Fibroblast of lung (primary cell): Measurements from ENCODE around the gene SPTBN1. TPM values are rescaled to one million over a fixed set of nuclear protein-coding genes. Genes with fewer than 3 reads are reported as not detected.

ENCODE experiments used
- DNase-seq, 2 donors: peaks; one replicate each; pipeline versions ENCODE4 v3.0.0 to v3.0.0-alpha.2; 2010; ENCODE audit warnings: low read depth in 2 of 2
- H2AFZ ChIP-seq: 2 replicates; pipeline ENCODE4 v1.5.1; 2012; ENCODE audit warnings: low read length, control low read depth, inconsistent platforms
- H3K27ac ChIP-seq: 2 replicates; pipeline ENCODE4 v1.5.1; 2011; ENCODE audit warnings: low read length, control low read depth; ENCODE audit not compliant: insufficient read depth
- H3K27me3 ChIP-seq: 2 replicates; pipeline ENCODE4 v1.5.1; 2011; ENCODE audit warnings: mild to moderate bottlenecking, low read length; ENCODE audit not compliant: control insufficient read depth, insufficient read depth
- H3K36me3 ChIP-seq: 2 replicates; pipeline ENCODE4 v1.5.1; 2011; ENCODE audit warnings: low read length; ENCODE audit not compliant: control insufficient read depth, insufficient read depth
- H3K4me1 ChIP-seq: 2 replicates; pipeline ENCODE4 v1.5.1; 2011; ENCODE audit warnings: low read length; ENCODE audit not compliant: control insufficient read depth, insufficient read depth; ENCODE audit errors: extremely low read depth
- H3K4me2 ChIP-seq: 2 replicates; pipeline ENCODE4 v1.5.1; 2011; ENCODE audit warnings: low read length, control low read depth; ENCODE audit not compliant: insufficient read depth; ENCODE audit errors: extremely low read depth
- H3K4me3 ChIP-seq, 4 experiments: fragments of 200-600 bp in 1 of 4; sonication (generic) in 1 of 4; replicated peaks in 1 of 4; 2 replicates each; pipeline ENCODE4 v1.5.1; 2011 to 2016; ENCODE audit warnings: low read length in 4 of 4, low read depth in 3 of 4, mild to moderate bottlenecking in 3 of 4, control low read depth in 2 of 4, inconsistent platforms in 1 of 4, mixed read lengths in 1 of 4; ENCODE audit not compliant: insufficient read depth in 1 of 4; ENCODE audit errors: control extremely low read depth in 1 of 4
- H3K79me2 ChIP-seq: 2 replicates; pipeline ENCODE4 v1.5.1; 2012; ENCODE audit warnings: mild to moderate bottlenecking, low read length, inconsistent platforms; ENCODE audit not compliant: control insufficient read depth, insufficient read depth
- H3K9ac ChIP-seq: 2 replicates; pipeline ENCODE4 v1.5.1; 2011; ENCODE audit warnings: mild to moderate bottlenecking, low read length, control low read depth; ENCODE audit not compliant: insufficient read depth
- H3K9me3 ChIP-seq: 2 replicates; pipeline ENCODE4 v1.5.1; 2012; ENCODE audit warnings: low read depth, low read length; ENCODE audit not compliant: control insufficient read depth, insufficient read depth
- H4K20me1 ChIP-seq: 2 replicates; pipeline ENCODE4 v1.5.1; 2011; ENCODE audit warnings: low read length; ENCODE audit not compliant: control insufficient read depth, insufficient read depth; ENCODE audit errors: extremely low read depth
- CTCF ChIP-seq, 2 donors: IDR thresholded peaks in 1 of 2; conservative IDR thresholded peaks in 1 of 2; 1 replicate in 1 of 2; 2 replicates in 1 of 2; pipeline ENCODE4 v1.5.1; 2011 to 2012; ENCODE audit warnings: low read length in 2 of 2, control low read depth in 1 of 2, inconsistent platforms in 1 of 2, low read depth in 1 of 2, mild to moderate bottlenecking in 1 of 2
- EZH2 ChIP-seq: IDR thresholded peaks from 2 replicates; pipeline ENCODE4 v1.5.1; 2012; ENCODE audit warnings: low read length, control low read depth, mild to moderate bottlenecking; ENCODE audit errors: missing control alignments
- polyA plus RNA-seq, 2 donors: library from polyadenylated mRNA; depleted of rRNA in 1 of 2; stranded (reverse) in 1 of 2; unstranded in 1 of 2; fragments of >200 nt; gene quantifications; 2 replicates each; pipeline ENCODE4 v1.2.1, GENCODE V29; 2011 to 2012; ENCODE audit warnings: missing spikeins in 1 of 2
- total RNA-seq: library from RNA; depleted of rRNA; stranded (reverse); fragments of >200 nt; gene quantifications from 2 replicates; pipeline ENCODE4 v1.2.1, GENCODE V29; 2014

SPTBN1 gene
- total and polyA plus RNA-seq, 2 donors (not counting 1 experiment from before 2014, with no cell fraction given) = 123 to 325 TPM

GRCh38 chr2:54594048-54594447 lies 137.9 kb downstream of the SPTBN1 start:
- Histone ChIP-seq H2AFZ (no peak overlapping the region), H3K4me2 (no peak overlapping the region), H3K9ac (no peak overlapping the region), H3K27me3 (no peaks in the 10 kb centered on the region), H3K4me3 (no peak overlapping the region), H4K20me1 (peaks cover 4% of the 10 kb centered on the region), H3K27ac (no peak overlapping the region), H3K4me1 (peaks cover 8% of the 10 kb centered on the region), H3K36me3 (peaks cover 1% of the 10 kb centered on the region), H3K79me2 (peaks cover 73% of the 10 kb centered on the region), H3K9me3 (no peaks in the 10 kb centered on the region)
- TF ChIP-seq CTCF (conservative IDR thresholded peaks at IDR 0.05 in 1 of 2, IDR thresholded peaks at IDR 0.05 in 1 of 2; ENCODE audit: low read depth in 1 of 2, low read length in 2 of 2) (no peak), EZH2 (no peak)
- DNase-seq = no peak

DNA sequence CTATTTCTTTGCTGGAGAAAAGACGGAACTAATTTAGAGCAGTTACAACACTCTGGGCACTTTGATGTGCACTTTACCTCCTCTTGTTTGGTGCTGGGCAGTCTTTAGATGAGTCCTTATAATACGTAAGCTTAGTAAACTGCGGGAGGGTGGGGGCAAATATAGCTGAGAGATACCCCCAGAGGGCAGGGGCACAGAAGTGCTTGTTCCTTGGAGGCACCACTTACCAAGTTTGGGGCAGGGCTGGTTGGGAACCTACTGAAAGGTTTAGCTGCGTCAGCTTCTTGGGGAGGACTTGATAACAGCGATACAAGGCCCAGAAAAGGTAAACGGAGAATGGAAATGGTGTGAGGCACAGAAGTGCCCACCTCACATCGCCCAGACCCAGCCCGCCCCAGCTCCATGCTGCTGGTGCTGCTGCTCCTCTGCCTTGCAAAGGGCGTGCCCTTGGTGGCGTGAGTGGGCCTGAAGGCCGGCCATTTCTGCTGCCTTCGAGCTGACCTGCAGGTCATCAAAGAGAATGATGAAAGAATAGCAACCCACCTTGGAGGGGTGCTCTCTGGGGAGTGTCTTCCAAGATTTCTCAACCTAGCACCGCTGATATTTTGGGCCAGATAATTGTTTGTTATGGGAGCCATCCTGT lies 139.2 kb downstream of the SPTBN1 start:
- Histone ChIP-seq H3K9me3 (no peaks in the 10 kb centered on the region), H3K4me2 (no peak overlapping the region), H3K9ac (no peak overlapping the region), H2AFZ (no peak overlapping the region), H3K4me1 (peaks cover 11% of the 10 kb centered on the region), H3K79me2 (peaks cover 75% of the 10 kb centered on the region), H3K27me3 (no peaks in the 10 kb centered on the region), H4K20me1 (peaks cover 5% of the 10 kb centered on the region), H3K27ac (no peak overlapping the region), H3K4me3 (no peak overlapping the region), H3K36me3 (peaks cover 3% of the 10 kb centered on the region)
- TF ChIP-seq EZH2 = no peak
- no peak for TF ChIP-seq CTCF (conservative IDR thresholded peaks at IDR 0.05 in 1 of 2, IDR thresholded peaks at IDR 0.05 in 1 of 2; ENCODE audit: low read depth in 1 of 2, low read length in 2 of 2)
- no peak for DNase-seq

DNA sequence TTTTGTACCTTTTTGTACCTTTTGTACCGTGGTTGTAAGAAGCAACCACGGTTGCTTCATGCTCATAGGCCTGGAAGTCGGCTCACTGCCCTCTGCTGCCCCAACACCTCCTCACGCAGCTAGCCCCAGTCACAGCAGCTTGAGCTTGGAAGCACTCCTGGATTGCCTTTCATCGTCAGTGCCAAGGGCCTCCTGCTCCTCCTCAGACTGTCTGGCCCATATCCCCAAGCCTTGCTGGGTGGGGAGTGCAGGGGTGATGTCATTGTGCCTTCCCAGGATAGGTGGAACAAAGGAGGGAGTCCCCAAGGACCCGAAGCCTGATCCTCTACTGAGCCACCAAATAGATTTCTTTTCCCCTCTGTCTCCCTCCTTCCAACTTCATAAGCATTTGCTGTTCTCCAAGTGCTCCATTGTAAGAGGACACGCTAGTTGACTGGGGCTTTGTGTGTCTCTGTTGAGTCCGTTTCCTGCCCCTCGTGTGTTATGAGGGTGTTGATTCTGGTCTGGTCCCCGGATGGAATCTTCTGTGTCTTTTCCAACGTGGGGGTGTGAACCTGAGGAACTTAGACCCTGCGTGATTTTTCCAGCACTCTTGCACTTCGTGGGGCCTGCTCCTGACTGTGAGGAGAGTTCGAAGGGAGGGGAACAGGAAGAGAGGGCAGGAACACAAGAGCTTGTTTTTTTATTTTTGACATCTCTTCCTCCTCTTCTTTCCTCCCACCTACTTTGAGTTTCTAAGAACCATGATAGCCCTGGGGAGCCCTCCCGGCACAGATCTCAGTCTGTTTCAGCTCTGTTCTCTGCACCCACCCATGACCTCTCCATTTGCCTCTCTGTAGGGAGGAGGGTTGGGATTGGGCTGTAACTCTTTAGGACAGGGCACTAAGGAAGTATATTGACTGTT lies 140.1 kb downstream of the SPTBN1 start:
- TF ChIP-seq CTCF (conservative IDR thresholded peaks at IDR 0.05 in 1 of 2, IDR thresholded peaks at IDR 0.05 in 1 of 2; ENCODE audit: low read depth in 1 of 2, low read length in 2 of 2) (no peak), EZH2 (no peak)
- Histone ChIP-seq H3K27me3 (no peaks in the 10 kb centered on the region), H3K9ac (no peak overlapping the region), H3K4me1 (peaks cover 11% of the 10 kb centered on the region), H3K27ac (no peak overlapping the region), H3K36me3 (peaks cover 3% of the 10 kb centered on the region), H4K20me1 (peaks cover 5% of the 10 kb centered on the region), H3K4me3 (no peak overlapping the region), H3K4me2 (peak overlapping the region; percentile 27), H3K79me2 (peaks cover 75% of the 10 kb centered on the region), H3K9me3 (no peaks in the 10 kb centered on the region), H2AFZ (no peak overlapping the region)
- peak in 1 of 2 donors; percentile 26 for DNase-seq
